Stimulated activated naive B cell treated with anti-CD40 and anti-IgM and Interleukin-4, amounts not matched to agents 10 μg/mL and 1 μg/mL and 100 μg/mL, for 72 hours (primary cell): ENCODE data around the gene EDEM2.
A peak's percentile ranks its signal among the peaks of the same experiment; 100 is the strongest.
"Not testable (repeated sequence)": the region's sequence is repeated elsewhere in the genome, so short reads cannot be mapped to it uniquely, and the experiment has no call there.

Experiments used
- ATAC-seq, 2 donors: fragments of 150-1000 bp; cut with Tn5 transposase; replicated peaks; 2 replicates each; pipeline ENCODE4 v1.10.0; 2021; ENCODE audit warnings: moderate library complexity in 1 of 2
- DNase-seq: peaks from one replicate; pipeline ENCODE4 v3.0.0; 2021
- H3K27ac Mint-ChIP-seq: one replicate; pipeline ENCODE4 v1.8.0; 2022; ENCODE audit warnings: mild to moderate bottlenecking, mixed read lengths
- H3K27me3 Mint-ChIP-seq, 2 donors: one replicate each; pipeline ENCODE4 v1.8.0; 2022; ENCODE audit warnings: mixed read lengths in 2 of 2
- H3K36me3 Mint-ChIP-seq, 2 donors: one replicate each; pipeline ENCODE4 v1.8.0; 2022; ENCODE audit warnings: mixed read lengths in 2 of 2, mild to moderate bottlenecking in 1 of 2
- H3K4me1 Mint-ChIP-seq, 2 donors: one replicate each; pipeline ENCODE4 v1.8.0; 2022; ENCODE audit warnings: mixed read lengths in 2 of 2, mild to moderate bottlenecking in 1 of 2
- H3K4me3 Mint-ChIP-seq, 2 donors: one replicate each; pipeline ENCODE4 v1.8.0; 2022; ENCODE audit warnings: mild to moderate bottlenecking in 2 of 2, mixed read lengths in 2 of 2, moderate library complexity in 1 of 2
- H3K9me3 Mint-ChIP-seq, 2 donors: one replicate each; pipeline ENCODE4 v1.8.0; 2022; ENCODE audit warnings: mixed read lengths in 2 of 2, mild to moderate bottlenecking in 1 of 2

The EDEM2 gene, protein sequence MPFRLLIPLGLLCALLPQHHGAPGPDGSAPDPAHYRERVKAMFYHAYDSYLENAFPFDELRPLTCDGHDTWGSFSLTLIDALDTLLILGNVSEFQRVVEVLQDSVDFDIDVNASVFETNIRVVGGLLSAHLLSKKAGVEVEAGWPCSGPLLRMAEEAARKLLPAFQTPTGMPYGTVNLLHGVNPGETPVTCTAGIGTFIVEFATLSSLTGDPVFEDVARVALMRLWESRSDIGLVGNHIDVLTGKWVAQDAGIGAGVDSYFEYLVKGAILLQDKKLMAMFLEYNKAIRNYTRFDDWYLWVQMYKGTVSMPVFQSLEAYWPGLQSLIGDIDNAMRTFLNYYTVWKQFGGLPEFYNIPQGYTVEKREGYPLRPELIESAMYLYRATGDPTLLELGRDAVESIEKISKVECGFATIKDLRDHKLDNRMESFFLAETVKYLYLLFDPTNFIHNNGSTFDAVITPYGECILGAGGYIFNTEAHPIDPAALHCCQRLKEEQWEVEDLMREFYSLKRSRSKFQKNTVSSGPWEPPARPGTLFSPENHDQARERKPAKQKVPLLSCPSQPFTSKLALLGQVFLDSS

GRCh38 chr20:35146920-35147574 is at the start of gene EDEM2:
Gene EDEM2 (minus strand): TSS chr20:35147336. CDS start chr20:35147258, 78 bp downstream.
- peak; percentile 87 for DNase-seq
- ATAC-seq, result peak; percentile 87 to 88
- Mint-ChIP-seq H3K27me3 (no peaks in the 10 kb centered on the region), H3K4me1 (peaks cover 26 to 47% of the 10 kb centered on the region in 2 donors), H3K27ac (peak within 1 kb of the TSS; percentile 92), H3K36me3 (peaks cover 5 to 14% of the 10 kb centered on the region in 2 donors), H3K4me3 (peak within 1 kb of the TSS; percentile 88 to 93), H3K9me3 (no peaks in the 10 kb centered on the region)

- Mint-ChIP-seq H3K9me3 (peaks cover 4 to 8% of the 10 kb centered on the region in 2 donors), H3K27me3 (no peaks in the 10 kb centered on the region), H3K27ac (no peak overlapping the region), H3K4me1 (no peaks in the 10 kb centered on the region), H3K36me3 (peaks cover 13 to 29% of the 10 kb centered on the region in 2 donors), H3K4me3 (no peak overlapping the region)
- ATAC-seq (no peak), DNase-seq (no peak)
Observed at GRCh38 chr20:35196313-35196712, 49.2 kb upstream of the EDEM2 start.

- not testable (repeated sequence) for H3K9me3 Mint-ChIP-seq, ATAC-seq, H3K27me3 Mint-ChIP-seq, DNase-seq, H3K27ac Mint-ChIP-seq, H3K4me1 Mint-ChIP-seq, H3K4me3 Mint-ChIP-seq
- H3K36me3 Mint-ChIP-seq, result peaks cover 20 to 29% of the 10 kb centered on the region in 2 donors
Observed at GRCh38 chr20:35193031-35193791, 46.1 kb upstream of the EDEM2 start.

DNA sequence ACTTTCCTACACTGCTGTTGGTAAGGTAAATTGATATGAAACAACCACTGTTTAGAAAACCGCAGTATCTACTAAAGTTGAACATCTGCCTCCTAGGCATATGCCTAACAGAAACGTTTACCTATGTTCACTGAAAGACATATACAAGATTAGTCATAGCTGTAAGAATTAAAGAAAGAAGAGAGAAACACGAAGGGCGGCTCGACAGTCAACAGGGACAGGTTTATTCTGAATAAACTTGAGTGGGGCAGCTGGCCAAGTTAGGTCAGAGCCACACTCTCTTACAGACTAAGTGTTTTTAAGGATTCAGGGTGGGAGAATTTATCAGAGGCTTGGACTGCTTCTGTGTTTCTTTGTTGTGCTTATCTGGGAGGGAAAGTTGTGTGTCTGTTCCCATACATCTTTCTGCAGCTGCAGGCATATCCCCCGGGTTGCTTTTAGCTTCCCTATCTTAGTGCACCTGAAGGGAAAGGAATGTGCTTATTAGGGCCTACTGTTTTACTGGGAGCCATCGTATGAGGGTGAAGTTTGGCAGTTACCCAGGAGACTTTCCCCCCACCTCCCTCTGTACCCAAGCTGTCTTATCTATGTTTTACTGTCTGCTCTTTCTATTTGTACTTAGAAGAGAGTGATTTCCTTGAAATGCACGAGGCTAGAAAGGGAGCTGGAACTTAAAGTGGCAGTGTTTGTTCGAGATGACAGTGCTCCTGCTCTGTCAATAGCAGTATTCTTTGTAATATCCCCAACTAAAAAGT is 45.2 kb upstream of the EDEM2 start:
- DNase-seq, result no peak
- no peaks in the 10 kb centered on the region for H3K4me1 Mint-ChIP-seq

DNA sequence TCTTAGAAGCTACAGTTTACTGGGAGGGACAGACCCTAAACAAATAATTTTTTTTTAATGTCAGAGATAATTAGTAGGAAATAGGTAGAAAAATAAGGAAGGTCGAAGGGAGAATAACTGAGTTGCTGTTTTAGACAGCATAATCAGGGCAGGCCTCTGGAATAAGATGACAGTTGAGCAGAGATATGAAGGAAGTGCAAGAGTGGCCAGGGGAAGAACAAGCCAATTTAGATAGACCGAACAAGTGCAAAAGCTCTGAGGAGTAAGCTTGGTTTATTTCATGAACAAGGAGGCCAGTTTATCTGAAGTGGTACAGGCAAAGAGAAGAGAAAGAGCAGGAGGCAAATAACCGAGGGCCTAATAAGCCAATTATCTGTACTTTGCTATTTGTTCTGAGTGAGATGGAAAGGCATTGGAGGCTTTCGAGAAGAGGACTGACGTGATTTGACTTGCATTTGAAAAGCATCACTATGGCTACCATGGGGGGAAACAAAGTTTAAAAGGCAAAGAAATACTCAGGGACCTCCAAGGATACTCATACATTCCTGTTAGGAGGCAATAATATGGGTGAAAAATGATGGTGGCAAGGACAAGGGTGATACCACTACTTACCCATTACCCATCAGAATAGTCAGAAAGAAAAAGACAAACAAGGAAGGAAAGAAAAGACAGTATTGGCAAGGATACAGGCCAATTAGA is 44.4 kb upstream of the EDEM2 start:
- Mint-ChIP-seq H3K36me3 (peaks cover 13 to 18% of the 10 kb centered on the region in 2 donors), H3K4me3 (no peak overlapping the region), H3K9me3 (peaks cover 3 to 5% of the 10 kb centered on the region in 2 donors), H3K27ac (no peak overlapping the region), H3K4me1 (no peaks in the 10 kb centered on the region), H3K27me3 (no peaks in the 10 kb centered on the region)
- DNase-seq, result no peak
- ATAC-seq, result no peak

More for the DNA sequence above, 45.2 kb upstream of the EDEM2 start:
- H3K9me3 Mint-ChIP-seq, result peaks cover 4 to 8% of the 10 kb centered on the region in 2 donors
- H3K27me3 Mint-ChIP-seq, result no peaks in the 10 kb centered on the region
- H3K4me3 Mint-ChIP-seq, result no peak overlapping the region
- no peak for ATAC-seq
- H3K36me3 Mint-ChIP-seq, result peaks cover 13 to 24% of the 10 kb centered on the region in 2 donors
- no peak overlapping the region for H3K27ac Mint-ChIP-seq

DNA sequence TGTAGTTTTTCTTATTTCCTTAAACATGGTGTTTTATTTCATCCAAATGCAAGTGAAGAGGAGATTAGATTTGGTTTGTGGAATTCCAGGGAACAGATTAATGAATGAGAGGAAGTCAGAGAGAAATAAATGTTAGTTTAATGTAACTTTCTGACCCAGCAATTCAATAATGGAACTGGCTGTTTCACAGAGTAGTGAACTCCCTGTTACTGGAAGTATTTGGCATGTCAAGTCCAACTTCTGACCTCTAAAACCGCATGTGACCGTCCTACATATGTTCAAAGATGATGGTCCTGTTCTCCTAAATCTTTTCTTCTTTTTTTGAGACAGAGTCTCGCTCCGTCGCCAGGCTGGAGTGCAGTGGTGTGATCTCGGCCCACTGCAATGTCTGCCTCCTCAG is 43.4 kb upstream of the EDEM2 start:
- peaks cover 10 to 15% of the 10 kb centered on the region in 2 donors for H3K36me3 Mint-ChIP-seq
- no peaks in the 10 kb centered on the region for H3K4me1 Mint-ChIP-seq
- H3K27ac Mint-ChIP-seq, result peak overlapping the region; percentile 33
- ATAC-seq (no peak), DNase-seq (no peak)
- H3K4me3 Mint-ChIP-seq, result no peak overlapping the region
- no peaks in the 10 kb centered on the region for H3K27me3 Mint-ChIP-seq
- H3K9me3 Mint-ChIP-seq, result peaks cover 0 to 5% of the 10 kb centered on the region in 2 donors

DNA sequence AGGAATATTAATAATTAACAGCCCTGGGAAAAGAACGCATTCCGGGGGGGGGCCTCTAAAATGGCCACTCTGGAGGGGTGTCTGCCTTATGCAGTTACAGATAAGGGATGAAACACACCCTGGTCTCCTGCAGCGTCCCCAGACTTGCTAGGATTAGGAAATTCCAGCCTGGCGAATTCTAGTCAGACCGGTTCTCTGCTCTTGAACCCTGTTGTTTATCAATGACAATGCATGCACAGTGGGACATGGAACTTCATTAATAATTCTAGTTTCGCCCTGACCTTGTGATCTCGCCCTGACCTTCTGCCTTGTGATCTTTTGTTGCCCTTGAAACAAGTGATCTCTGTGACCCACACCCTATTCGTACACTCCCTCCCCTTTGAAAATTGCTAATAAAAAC is 42.1 kb upstream of the EDEM2 start:
- H3K36me3 Mint-ChIP-seq, H3K4me1 Mint-ChIP-seq, DNase-seq, H3K27me3 Mint-ChIP-seq, ATAC-seq, H3K9me3 Mint-ChIP-seq, H3K4me3 Mint-ChIP-seq, H3K27ac Mint-ChIP-seq: not testable (repeated sequence)

DNA sequence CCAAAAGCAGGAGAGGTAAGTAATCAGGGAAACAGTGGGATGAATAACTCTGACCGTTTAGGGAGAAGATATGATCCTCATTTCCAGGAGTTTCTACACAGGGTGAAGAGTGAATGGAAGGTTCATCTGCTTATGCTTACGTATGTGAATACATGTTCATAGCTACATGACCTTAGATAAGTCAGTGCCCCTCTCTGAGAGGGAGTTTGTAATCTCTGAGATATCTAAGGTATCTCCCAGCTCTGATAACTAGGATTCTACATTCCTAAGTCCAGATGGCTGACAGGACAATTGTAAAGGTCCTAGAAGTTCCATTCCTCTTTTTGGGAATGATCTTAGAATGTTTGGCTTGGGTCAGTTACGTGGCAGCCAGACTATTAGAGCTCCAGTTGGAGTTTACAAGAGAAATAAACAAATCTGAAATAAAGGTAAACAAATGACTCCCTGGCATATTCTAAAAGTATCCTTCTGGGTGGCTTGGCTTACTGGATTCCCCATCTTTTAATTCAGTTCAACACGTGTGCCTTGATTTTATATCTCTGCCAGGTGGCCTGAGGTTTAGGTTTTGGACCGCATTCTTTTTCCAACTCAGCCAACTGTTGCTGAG is 40.6 kb upstream of the EDEM2 start:
- no peak for DNase-seq
- H3K4me3 Mint-ChIP-seq, result no peak overlapping the region
- no peaks in the 10 kb centered on the region for H3K4me1 Mint-ChIP-seq
- peaks cover 0 to 5% of the 10 kb centered on the region in 2 donors for H3K9me3 Mint-ChIP-seq
- ATAC-seq, result no peak
- H3K27me3 Mint-ChIP-seq, result no peaks in the 10 kb centered on the region
- peaks cover 5 to 8% of the 10 kb centered on the region in 2 donors for H3K36me3 Mint-ChIP-seq
- H3K27ac Mint-ChIP-seq, result no peak overlapping the region

GRCh38 chr20:35186691-35187289 is 39.7 kb upstream of the EDEM2 start:
- ATAC-seq, H3K4me3 Mint-ChIP-seq, H3K27ac Mint-ChIP-seq, H3K4me1 Mint-ChIP-seq, DNase-seq, H3K27me3 Mint-ChIP-seq, H3K9me3 Mint-ChIP-seq, H3K36me3 Mint-ChIP-seq: not testable (repeated sequence)

DNA sequence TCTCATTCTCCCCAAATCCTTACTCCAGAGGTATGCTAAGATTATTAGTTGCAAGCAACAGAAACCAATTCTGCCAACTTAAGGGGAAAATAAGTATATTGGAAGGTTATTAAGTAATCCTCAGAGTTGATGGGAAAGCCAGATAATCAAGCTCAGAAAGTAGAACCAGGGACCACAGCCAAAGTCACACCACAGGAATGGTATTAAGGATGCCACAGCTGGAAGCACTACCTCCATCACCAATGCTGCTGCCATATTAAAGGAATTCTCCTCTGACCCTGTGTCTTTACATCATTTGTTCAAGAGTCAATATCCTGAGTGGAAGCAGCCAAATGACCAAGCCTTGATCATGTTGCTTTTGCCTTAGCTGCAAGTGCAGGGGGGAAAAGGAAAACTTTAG is 34.6 kb upstream of the EDEM2 start:
- Mint-ChIP-seq H3K4me3 (no peak overlapping the region), H3K27ac (no peak overlapping the region), H3K9me3 (no peaks in the 10 kb centered on the region), H3K36me3 (no peaks in the 10 kb centered on the region), H3K27me3 (no peaks in the 10 kb centered on the region), H3K4me1 (no peaks in the 10 kb centered on the region)
- no peak for ATAC-seq
- DNase-seq, result no peak

DNA sequence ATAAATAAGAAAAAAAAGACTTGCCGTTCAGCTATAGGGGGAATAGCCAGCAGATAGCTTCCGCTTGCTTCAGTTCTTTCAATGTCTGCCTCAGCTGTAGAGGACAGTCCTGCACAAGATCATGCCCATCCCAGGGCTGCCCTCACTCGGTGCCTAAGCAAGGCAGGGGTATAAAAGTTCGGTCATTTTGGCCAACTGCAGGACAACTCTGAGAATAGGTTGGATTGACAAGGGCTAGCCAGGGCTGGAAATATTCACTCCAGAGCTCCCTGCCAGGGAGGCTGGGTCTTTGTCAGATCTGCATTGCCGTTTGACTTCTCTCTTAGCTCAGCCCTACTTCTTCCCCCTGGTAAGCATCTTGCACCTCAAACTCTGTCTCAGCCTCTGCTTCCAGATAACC is 33.1 kb upstream of the EDEM2 start:
- DNase-seq (no peak), ATAC-seq (no peak)
- peaks cover under 1 to 5% of the 10 kb centered on the region in 2 donors for H3K36me3 Mint-ChIP-seq
- H3K27ac Mint-ChIP-seq, result no peak overlapping the region
- peaks cover 0 to 2% of the 10 kb centered on the region in 2 donors for H3K4me1 Mint-ChIP-seq
- H3K4me3 Mint-ChIP-seq, result no peak overlapping the region
- no peaks in the 10 kb centered on the region for H3K27me3 Mint-ChIP-seq
- no peaks in the 10 kb centered on the region for H3K9me3 Mint-ChIP-seq

DNA sequence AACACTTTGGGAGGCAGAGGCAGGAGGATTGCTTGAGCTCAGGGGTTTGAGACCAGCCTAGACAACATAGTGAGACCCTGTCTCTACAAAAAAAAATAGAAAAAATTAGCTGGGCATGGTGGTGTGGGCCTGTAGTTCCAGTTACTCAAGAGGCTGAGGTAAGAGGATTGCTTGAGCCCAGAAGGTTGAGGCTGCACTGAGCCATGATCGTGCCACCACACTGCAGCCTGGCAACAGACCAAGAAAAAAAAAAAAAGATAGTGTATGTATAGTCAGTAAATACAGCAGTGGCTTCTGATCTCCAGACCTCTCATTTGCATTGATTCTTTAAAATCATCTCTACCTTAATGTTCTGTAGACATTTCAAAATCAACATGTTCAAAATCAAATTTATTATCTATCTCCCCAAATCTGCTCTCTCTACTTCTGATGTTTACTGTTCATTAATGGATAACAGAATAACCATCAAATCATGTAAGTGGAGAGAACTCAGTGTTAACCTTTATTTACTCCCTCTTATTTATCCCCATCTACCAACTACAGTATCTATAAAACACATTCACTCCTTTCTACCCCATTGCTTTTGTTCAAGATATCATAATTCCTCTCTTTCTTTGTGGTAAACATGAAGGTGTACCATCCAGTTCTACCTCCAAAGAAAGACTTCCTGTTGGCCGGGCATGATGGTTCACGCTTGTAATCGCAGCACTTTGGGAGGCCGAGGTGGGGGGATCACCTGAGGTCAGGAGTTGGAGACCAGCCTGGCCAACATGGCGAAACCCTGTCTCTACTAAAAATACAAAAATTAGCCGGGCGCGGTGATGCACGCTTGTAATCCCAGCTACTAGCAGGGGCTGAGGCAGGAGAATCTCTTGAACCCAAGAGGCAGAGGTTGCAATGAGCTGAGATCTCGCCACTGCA is 32.4 kb upstream of the EDEM2 start:
- no peak overlapping the region for H3K27ac Mint-ChIP-seq
- H3K36me3 Mint-ChIP-seq, result peaks cover 2 to 5% of the 10 kb centered on the region in 2 donors
- H3K9me3 Mint-ChIP-seq, result no peaks in the 10 kb centered on the region
- ATAC-seq, result no peak
- H3K4me1 Mint-ChIP-seq, result peaks cover 0 to 2% of the 10 kb centered on the region in 2 donors
- no peak overlapping the region for H3K4me3 Mint-ChIP-seq
- H3K27me3 Mint-ChIP-seq, result no peaks in the 10 kb centered on the region
- no peak for DNase-seq
